NCI-H2107 (cell line): ENCODE data around the gene CMTM5.
"Not testable (repeated sequence)": the region's sequence is repeated elsewhere in the genome, so short reads cannot be mapped to it uniquely, and the experiment has no call there.

Experiments
- DNase-seq: peaks from one replicate; lab custom pipeline; 2025; lab: John Stamatoyannopoulos, UW

The CMTM5 gene

GRCh38 chr14:23414906-23415820 lies 38.3 kb downstream of the CMTM5 start:
- DNase-seq = no peak

- DNase-seq = no peak
Measured at GRCh38 chr14:23415821-23416778, 39.3 kb downstream of the CMTM5 start.

- no peak for DNase-seq
Measured at GRCh38 chr14:23416801-23417200, 40.0 kb downstream of the CMTM5 start.

- DNase-seq = not testable (repeated sequence)
Measured at GRCh38 chr14:23417269-23417668, 40.4 kb downstream of the CMTM5 start.

- no peak for DNase-seq
Measured at GRCh38 chr14:23418021-23418420, 41.2 kb downstream of the CMTM5 start.

GRCh38 chr14:23419646-23420045 lies 42.8 kb downstream of the CMTM5 start:
- DNase-seq = not testable (repeated sequence)

GRCh38 chr14:23421594-23421993 lies 44.7 kb downstream of the CMTM5 start:
- DNase-seq = no peak

GRCh38 chr14:23423657-23424056 lies 46.8 kb downstream of the CMTM5 start:
- no peak for DNase-seq

GRCh38 chr14:23425169-23425568 lies 48.3 kb downstream of the CMTM5 start:
- no peak for DNase-seq

GRCh38 chr14:23425798-23426197 lies 49.0 kb downstream of the CMTM5 start:
- not testable (repeated sequence) for DNase-seq

GRCh38 chr14:23428686-23429495 lies 52.0 kb downstream of the CMTM5 start:
- no peak for DNase-seq
